NCI-H2029 (cell line): ENCODE results near the gene OASL.
"Not testable (repeated sequence)": the region's sequence is repeated elsewhere in the genome, so short reads cannot be mapped to it uniquely, and the experiment has no call there.

ENCODE experiments used
- DNase-seq: peaks from one replicate; lab custom pipeline; 2025; lab: John Stamatoyannopoulos, UW

OASL gene

GRCh38 chr12:121038861-121039668, at the start of gene OASL:
OASL (minus strand) TSS chr12:121039246; CDS start chr12:121038971, 275 bp downstream.
- no peak for DNase-seq

- no peak for DNase-seq
Observed at GRCh38 chr12:121088195-121088585, 49.1 kb upstream of the OASL start.

DNA sequence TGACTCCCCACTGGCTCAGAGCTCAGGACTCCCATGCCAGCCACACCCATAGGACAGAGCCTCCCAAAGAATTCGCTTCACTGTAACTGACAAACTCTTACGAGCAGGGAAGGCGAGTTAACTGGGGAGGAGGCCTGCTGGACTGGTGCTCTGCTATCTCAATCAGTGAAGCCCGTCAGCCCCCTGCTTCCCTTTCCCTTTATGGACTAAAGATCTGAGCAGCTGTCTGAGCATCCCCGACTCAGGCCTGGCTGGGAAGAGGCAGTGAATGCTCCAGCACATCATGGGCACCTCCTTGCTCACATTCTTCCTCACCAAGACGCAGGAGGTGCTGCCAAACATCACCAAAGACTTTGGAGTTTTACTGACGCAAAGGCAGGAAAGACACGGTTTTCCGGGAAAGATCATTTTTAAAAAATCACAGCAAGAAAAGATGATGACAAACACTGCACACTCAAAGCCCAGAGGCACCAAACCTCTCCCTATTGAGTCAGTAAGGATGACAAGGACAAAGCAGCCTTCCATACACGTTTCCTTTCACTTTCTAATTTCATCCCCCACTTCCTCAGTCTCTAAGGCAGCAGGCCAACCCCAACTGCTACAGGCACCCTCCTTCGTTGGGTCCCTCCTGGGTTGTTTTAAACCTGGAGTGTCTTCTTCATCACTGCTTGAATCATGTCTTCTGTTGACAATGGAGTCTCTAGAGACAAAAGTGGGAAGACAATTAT, 48.6 kb upstream of the OASL start:
- no peak for DNase-seq

- no peak for DNase-seq
Observed at GRCh38 chr12:121086781-121087295, 47.8 kb upstream of the OASL start.

DNA sequence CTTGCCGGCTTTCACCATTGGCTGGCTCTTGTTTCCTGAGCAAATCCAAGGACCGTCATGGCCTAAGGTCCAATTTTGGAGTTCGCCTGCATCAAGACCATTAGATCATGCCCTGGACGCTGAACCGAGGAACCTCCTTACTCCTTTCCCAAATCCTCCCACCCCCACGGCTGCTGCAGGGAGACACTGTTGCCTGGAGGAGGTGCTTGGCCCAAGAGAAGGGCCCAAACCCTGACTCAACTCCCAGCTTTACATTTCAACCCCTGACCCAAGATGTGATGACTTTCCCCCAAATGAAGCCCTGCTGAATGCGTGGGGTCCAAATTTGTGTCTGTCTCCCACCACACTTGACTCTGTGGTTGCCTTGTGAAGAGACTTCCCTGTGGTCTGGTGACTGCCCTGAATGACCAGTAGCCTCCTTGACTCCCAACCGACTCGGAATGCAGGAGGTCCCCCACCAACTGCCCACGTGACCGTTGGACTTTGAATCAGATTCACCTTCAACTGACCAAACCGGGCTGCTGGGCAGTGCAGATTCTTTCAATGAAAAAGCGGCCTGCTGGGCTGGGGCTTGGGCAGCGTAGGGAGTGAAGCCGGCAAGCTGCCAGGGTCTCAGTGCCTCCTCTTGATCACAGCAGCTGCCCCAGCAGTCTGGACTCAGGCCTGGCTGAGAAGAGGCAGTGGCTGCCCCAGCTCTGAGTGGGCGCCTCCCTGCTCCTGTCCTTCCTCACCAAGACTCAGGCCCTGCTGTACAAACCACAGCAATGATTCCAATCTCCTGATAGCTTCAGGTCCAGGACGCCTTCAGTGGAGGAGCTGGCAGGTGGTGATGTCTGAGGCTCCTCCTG, 46.7 kb upstream of the OASL start:
- DNase-seq = no peak

- no peak for DNase-seq
Observed at GRCh38 chr12:121085069-121085468, 46.0 kb upstream of the OASL start.

- no peak for DNase-seq
Observed at GRCh38 chr12:121084229-121084628, 45.2 kb upstream of the OASL start.

- no peak for DNase-seq
Observed at GRCh38 chr12:121080909-121081308, 41.9 kb upstream of the OASL start.

DNA sequence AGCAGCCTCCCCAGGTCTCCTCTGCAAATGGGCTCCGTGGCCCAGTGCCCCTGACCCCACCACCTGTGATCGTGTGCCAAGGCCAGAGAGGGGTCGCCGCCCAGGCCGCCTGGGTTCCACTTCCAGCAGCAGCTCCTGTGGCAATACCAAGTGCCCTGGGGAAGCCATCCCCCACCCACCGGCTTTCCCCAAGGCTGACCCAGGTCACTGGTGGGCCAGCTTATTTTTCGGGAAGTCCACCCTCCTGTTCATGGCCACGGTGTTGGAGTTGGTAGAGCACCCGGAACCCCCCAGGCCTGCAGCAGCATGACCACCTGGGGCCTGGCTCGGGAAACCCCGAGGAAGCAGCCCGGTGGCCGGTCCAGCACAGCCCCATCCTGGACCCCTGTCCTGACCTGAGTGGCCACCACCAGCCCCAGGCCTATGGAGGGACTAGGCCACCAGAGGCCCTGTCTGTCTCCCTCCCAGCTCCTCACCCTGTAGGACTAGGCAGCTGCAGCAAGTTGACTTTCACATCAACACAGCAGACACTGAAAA, 40.8 kb upstream of the OASL start:
- no peak for DNase-seq

DNA sequence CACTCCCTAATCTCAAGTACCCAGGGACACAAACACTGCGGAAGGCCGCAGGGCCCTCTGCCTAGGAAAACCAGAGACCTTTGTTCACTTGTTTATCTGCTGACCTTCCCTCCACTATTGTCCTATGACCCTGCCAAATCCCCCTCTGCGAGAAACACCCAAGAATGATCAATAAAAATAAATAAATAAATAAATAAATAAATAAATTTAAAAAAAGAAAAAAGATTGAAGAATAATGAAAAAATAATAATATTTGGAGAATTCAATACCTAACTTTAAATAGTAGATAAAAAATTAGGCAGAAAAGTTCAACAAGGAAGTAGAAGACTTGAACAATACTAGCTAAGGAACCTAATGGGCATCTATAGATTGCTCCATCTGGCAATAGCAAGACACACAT, 38.4 kb upstream of the OASL start:
- DNase-seq = not testable (repeated sequence)

DNA sequence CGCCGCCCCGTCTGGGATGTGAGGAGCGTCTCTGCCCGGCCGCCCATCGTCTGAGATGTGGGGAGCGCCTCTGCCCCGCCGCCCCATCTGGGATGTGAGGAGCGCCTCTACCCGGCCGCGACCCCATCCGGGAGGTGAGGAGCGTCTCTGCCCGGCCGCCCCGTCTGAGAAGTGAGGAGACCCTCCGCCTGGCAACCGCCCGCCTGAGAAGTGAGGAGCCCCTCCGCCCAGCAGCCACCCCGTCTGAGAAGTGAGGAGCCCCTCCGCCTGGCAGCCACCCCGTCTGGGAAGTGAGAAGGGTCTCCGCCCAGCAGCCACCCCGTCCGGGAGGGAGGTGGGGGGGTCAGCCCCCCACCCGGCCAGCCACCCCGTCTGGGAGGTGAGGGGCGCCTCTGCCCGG, 36.9 kb upstream of the OASL start:
- not testable (repeated sequence) for DNase-seq

DNA sequence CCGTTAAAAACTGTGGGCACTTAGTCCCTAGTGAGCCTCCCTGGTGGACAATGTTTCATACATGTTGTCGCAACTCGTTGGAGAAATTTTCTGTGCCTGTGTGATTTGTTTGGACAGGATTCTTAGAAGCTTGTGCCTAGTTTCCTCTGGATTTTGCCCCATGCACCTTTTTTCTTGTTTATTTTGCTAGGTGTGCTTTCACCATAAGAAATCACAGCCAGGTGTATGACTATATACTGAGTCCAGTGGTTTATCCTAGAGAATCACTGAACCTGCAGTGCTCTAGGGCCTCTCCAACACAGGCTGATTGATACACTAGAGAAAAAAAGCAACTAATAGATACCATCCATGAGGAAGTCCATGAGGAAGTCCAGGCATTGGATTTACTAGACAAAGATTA, 33.1 kb upstream of the OASL start:
- DNase-seq = no peak

DNA sequence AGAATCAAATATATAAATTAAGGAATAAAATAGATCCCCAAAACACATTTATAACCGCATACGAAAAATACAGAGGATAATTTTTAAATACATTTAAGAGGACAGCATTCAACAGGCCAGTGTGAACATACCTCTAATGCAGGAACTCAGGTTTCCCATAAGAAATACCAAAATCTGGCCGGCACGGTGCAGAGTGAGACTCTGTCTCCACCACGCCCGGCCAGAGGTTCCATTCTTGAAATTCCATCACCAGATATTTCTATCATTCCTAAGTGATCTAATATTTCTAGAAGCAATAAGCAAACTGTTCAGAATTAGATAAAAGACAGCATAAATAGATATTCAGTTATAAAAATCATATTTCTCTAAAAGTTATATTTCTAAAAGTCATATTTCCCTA, 30.2 kb upstream of the OASL start:
- no peak for DNase-seq

- DNase-seq = no peak
Observed at GRCh38 chr12:121065345-121065744, 26.3 kb upstream of the OASL start.

DNA sequence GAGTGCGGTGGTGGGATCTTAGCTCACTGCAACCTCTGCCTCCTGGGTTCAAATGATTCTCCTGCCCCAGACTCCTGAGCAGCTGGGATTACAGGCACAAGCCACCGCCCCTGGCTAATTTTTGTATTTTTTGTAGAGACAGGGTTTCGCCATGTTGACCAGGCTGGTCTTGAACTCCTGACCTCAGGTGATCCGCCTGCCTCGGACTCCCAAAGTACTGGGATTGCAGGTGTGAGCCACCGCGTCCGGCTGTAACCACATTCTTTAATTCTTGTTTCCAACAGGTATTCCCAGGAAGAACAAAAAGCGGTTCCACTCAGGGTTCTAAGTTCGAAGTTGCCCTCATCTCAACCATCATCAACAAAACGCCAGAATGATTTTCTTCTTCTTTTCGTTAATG, 25.5 kb upstream of the OASL start:
- not testable (repeated sequence) for DNase-seq

DNA sequence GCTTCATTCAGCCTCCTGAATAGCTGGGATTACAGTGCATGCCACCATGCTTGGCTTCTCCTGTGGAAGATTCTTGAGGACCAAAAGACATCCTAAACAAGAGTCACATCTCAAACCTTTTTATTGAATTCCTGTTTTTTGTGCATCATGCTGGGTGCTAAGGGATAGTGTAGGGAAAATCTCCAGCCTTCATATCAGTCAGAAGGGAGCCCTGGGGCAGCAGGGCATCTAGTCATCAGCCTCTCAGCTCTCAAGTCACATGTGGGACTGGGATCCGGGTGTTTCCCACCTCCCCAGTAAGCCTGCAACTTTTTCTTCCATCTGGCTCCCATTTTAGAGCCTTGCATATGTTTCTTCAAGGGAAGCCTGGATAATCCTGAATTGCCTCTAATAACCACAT, 25.1 kb upstream of the OASL start:
- no peak for DNase-seq

GRCh38 chr12:121062391-121063045, 23.5 kb upstream of the OASL start:
- DNase-seq = no peak

DNA sequence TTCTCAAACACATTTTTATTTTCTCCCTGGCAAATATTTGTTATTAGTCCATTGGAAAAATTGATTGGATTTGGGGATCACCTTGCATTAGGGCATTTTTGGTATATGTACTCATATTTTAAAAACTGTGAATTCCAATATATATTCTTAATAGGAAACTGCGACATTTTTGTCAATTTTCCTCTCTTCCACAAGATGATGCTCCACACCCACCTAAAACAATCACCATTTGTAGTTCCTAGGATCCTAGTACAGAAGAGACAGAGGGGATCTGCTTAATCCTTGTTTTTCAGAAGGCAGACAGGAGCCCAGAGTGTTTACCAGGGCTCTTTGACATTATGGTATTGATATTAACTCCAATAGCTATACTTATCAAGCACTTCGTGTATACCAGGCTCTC, 22.8 kb upstream of the OASL start:
- DNase-seq = no peak

DNA sequence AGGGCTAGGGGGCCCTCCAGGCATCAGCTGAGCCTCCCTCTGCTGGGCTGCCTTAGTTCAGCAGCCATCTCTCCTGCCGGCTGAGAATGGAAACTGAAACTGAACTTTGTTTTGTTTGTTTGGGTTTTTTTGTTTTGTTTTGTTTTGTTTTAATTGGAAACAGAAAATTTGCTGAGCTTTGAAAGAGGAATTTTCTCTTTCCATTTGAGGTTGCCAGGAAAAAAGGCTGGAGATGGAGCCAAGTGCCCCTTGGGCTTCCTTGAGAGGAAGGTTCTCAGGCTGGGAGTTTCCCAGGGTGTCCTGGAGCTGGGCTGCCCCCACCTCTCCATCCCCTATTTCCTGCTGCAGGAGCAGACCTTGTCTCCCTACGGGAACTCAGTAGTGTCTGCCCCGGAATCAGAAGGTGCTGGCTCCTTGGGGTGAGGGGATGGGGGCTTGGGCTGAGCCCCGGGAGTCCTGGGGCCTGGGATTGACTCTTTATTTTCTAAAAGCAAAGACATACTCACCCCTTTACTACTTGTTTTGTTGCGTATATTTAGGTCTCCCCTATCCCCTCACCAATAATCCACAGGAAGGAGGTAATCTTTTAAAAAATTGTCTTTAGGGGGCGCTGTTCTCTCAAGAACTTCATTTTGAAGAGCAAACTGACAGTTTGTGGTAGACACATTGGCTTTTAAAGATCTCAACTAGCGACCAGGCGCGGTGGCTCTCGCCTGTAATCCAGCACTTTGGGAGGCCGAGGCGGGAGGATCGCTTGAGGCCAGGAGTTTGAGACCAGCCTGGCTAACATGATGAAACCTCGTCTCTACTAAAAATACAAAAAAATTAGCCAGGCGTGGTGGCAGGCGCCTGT, 21.3 kb upstream of the OASL start:
- peak; percentile 57 for DNase-seq

GRCh38 chr12:121059031-121059898, 20.2 kb upstream of the OASL start:
- DNase-seq = no peak
